ENCODE results near the gene AHNAK2.

The AHNAK2 gene

DNA sequence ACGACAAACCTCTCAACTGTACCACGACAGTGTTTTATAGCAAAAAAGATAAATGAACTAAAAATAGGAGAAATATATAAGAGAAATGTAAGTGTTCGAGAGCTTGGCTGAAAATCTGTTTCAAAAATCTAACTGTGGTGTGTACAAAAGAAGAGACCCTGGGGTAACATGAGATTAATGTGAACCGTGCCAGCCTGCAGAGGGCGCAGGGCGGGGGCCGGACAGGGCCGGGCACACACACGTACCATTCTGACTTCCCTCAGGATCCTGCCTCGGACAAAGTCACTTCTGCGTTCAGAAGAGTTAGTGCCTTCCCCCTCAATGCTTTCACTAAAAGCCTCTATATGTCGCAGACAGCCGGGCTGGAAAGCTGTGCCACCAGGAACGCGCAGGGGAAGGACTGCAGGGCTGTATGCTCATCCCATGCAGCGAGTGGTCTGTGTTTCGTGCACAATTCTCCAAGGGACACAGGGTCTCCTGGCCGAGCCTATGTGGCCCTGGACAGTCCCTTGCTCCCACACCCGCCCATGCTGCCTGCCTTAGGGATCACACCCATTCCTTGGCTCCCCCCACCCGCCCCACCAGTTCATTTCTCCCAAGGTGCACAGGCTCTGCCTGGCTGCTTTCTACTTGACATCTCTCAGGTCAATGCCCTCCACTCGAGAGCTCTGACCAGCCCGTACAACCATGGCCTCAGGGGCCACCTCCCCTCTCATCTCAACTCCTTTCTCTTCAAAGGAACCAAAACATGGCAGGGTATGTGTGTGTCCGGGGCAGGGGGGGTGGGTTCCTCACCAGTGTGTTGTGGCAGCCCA lies 34.2 kb upstream of the AHNAK2 start:
- no peak for DNase-seq (ENCODE audit: low read depth in 2 of 2)

DNA sequence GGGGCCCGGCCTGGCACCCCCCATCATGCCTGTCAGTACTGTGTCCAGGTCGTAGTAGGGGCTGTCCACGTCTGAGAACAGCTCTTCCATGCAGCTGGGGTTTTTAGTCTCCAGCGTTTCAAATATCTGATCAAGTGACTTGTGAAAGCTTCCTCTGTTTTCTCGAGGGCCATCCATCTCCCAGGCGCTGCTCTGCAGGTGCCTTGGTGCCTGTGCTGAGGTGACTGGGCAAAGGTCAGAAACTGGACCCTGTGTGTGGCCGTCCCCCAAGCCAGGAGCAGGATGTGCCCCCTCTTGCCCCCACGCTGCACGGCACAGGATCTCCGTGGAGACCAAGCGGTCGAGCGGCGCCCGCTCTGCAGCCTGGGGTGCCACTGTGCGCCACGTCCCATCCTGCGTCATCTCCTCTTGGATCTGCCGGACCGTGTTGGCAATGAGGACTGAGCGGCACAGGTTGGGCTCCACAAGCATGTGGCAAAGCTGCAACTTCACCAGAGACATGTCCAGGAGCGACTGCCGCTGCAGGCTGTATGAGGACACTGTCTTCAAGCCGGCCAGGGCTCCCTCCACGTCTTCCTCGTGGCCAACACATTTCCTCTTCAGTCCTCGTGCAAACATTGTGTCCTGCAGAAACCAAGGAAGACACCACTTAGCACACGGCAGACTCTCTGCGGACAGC lies 33.3 kb upstream of the AHNAK2 start:
- no peak for DNase-seq (ENCODE audit: low read depth in 2 of 2)

- no peak for DNase-seq (ENCODE audit: low read depth in 2 of 2)
Observed at GRCh38 chr14:105010891-105011291, 32.7 kb upstream of the AHNAK2 start.

DNA sequence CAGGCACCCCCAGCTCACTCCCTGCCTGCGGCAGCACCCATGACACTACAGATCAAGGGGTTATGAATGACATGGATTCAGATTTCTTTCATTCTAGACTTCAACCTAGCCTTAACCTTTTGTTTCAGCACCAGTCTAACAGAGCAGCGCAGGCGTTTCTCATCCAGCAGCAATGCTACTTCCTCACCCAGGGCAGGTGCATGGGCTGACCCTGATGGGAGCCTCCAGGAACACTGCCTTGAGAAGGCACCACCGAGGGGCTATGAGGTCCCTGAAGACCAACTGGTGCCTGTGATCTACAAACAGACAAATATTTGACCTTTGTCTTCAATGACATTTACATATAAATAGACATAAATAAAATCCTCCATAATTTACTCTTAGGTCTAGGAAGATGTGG lies 31.9 kb upstream of the AHNAK2 start:
- no peak for DNase-seq (ENCODE audit: low read depth in 2 of 2)

- no peak for DNase-seq (ENCODE audit: low read depth in 2 of 2)
Observed at GRCh38 chr14:105007593-105008264, 29.6 kb upstream of the AHNAK2 start.

DNA sequence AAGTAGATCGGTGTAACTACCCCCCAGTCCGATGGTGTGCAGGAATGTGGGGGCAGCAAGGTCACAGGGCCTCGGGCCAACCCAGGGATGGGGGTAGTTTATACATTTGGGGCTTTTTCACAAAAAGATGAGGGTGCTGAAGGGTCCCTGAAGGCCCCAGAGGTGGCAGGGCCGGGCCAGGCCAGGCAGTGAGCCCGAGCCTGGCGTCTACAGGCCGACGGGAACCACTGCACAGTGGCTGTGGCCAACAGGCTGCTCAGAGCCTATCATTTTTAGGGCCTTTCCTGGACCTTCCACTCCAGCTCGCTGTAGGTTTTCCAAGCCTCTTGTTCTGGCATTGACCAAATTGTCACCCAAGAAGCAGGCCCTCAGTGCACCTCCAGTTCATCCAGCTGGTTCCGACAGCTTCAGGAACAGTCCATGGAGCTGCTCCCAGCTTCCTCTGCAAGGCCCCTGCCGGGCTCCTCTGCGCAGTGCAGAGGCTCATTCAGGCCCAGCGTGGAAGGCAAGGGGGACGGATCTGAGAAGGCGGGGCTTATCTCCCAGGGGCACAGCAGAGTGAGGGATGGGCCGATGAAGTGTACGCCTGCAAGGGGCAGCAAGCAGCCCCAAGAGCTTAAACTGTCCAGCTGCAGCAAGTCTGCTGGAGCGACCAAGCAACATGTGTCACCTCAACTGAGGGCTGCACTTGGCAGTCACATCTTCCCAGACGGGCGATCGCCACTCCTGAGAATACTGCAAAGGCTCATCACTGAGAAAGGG lies 28.8 kb upstream of the AHNAK2 start:
- no peak for DNase-seq (ENCODE audit: low read depth in 2 of 2)

DNA sequence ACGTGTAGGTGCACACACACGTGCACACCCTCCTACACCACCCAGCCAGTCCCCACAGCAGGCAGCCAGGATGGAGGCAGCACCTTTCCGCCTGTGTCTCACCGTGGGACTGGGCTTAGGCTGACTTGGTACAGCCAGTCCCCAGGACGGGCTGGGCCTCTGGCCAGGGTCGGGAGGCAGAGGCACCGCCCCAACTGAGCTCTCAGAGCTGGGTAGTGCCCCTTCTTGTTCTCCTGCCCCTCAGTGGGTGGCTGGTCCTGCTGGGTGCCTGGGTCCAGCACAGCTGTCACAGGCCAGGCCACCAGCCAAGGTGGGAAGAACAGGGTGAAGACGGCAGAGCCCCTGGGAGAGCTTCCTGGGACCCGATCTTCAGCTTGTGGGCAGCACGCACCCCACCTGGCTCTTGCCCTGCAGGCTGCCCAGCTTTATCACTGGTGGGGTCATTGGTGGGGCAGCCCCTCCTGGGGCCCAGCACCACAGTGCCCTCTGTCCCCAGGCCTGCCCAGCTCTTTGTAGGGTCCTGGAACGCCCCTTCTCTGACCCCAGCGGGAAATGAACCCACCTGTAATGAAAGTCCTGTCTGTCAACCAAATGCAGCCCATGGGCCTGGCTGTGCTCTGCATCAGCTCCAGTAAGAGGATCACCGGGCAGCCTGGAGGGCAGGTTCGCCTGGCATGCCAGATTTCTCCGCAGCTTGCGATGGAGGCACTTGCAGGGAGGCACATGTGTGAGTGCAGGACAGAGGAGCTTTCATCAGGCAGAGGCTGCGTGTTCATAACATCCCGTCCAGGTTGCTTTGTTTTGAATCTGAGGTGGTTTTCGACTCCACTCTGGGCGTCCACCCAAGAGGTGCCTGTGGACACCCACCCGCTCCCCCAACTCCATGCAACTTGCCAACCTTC lies 28.0 kb upstream of the AHNAK2 start:
- DNase-seq (ENCODE audit: low read depth in 2 of 2), result no peak

DNA sequence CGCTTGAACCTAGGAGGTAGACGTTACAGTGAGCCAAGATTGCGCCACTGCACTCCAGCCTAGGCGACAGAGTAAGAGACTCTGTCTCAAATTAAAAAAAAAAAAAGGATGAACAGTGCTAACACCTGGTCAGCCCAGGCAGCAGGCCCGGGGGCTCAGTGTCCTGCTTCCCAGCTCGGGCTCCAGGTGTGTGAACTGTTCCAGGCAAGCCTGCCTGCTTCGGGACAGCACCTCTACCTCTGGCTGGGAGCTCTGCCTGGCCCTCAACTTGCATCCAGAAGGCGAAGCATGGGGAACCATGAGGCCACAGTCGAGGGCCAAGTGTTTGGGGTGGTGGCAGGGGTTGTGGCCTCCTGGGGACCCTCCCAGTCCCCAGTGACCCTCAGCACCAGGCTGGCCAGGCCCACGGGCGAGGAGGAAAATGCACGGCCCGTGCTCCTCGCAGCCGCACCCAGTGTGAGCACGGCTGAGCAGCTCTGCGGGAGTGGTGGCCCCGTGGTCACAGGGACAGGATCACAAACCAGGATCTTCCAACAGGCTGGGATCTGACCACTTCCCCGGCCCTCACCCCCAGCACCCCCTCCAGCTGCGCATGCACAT lies 27.3 kb upstream of the AHNAK2 start:
- DNase-seq (ENCODE audit: low read depth in 2 of 2), result no peak

DNA sequence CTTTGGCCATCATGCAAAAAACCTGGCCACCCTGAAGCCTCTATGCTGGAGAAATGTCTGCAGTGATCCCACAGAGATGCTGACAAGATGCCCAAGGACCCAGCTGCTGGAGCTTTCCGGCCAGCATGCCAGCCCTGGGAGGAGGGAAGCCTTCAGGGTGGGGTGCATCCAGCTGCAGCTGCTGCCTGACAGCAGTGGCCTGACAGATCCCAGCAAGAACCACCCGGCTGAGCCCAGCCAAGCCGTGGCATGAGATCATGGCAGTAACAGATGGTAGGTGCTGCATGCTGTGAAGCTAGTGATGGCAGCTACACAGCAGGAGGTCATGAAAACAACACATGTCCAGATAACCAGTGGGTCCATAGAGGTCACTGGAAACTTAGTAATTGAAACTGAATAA lies 21.2 kb upstream of the AHNAK2 start:
- no peak for DNase-seq (ENCODE audit: low read depth in 2 of 2)

DNA sequence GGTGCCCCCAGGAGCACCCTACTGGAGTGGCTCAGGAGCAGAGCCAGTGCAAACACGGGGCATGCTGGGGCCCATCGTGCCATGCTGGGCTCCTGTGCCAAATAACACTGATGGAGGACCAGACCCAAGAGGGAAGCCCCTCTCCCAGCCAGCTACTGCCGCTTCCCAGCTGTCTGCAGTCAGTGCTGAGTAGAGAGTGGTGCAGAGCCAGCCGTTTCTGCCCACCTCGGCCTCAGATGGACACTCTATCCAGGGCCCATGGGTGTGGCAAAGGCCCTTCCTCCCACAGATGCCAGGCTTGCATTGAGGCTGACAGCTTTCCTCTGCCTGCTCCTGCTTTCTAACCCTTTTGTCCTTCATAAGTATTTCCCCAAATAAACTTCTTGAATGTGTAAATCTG lies 20.6 kb upstream of the AHNAK2 start:
- no peak for DNase-seq (ENCODE audit: low read depth in 2 of 2)

DNA sequence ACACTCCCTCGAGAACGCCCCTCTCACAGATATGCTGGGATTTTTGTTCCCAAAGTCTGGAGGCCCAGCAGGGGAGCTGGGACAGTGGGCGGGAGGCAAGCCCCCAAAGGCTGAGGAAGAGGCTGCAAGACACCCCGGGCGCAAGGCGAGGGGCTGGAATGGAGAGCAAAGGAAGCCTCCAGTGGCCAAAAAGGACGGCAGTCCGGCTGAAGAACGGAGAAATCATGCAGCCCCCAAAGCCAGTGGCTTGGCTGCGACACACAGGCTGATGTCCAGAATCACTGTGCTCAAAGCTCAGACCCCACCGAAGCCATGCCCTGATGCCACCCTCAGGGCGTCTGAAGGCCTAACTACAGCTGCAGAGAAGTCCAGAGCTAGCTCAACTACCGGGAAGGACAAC lies 18.3 kb upstream of the AHNAK2 start:
- no peak for DNase-seq (ENCODE audit: low read depth in 2 of 2)

DNA sequence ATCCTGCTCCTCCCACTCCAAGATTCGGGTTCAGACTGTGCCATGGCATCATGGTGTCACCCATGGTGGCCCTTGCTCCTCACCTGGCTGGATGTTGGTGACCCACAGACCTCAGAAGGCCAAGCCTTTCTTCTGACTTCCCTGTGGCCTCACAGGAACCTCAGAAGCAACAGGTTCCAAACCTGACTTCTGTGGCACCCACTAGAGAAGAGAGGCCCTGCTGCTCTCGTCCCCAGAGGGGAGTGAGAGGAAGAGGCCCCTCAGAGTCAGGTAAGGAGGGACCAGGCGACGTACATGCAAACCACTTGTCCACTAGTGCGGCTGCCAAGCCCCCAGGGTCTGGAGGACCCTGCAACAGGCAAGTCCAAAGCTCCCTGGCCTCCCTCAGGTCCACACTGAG lies 17.9 kb upstream of the AHNAK2 start:
- DNase-seq (ENCODE audit: low read depth in 2 of 2), result no peak

- no peak for DNase-seq (ENCODE audit: low read depth in 2 of 2)
Observed at GRCh38 chr14:104994978-104995377, 16.8 kb upstream of the AHNAK2 start.

DNA sequence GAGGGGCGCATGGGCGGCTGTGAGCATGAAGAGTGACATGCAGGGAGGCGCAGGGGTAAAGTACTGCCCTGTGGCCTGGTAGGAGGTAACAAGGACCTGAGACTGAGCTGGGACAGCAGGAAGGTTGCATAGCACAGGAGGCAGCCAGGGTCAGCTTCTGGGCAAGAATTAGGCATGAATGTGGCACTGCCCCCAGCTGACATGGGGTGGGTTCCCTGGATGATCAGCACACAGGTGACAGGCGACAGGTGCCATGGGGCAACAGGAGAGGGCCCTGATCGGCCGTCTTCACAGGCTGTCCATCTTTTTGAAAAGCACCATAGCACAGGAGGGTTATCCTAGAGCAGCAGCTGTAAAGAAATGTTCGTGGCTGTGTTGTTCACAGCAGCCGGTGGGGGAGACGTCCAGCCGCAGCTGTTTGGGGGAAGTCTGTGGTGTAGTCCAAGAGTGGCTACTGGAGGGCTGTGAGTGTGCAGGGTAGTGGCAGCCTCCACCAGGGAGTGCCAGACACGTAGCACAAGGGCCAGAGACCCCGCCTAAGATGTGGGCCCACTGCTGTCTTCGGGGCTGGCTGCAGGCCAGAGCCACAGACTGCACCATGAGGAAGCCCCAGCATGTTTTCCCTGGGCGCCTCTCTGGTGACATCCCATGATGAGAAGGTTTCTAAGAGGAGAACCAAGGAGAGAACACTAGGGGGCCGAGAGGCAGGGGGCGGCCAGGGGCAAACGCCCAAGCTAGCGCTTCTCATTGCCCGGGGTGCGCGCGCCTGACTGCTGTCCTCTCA lies 15.8 kb upstream of the AHNAK2 start:
- no peak for DNase-seq (ENCODE audit: low read depth in 2 of 2)

- DNase-seq (ENCODE audit: low read depth in 2 of 2), result no peak
Observed at GRCh38 chr14:104993306-104993705, 15.1 kb upstream of the AHNAK2 start.

DNA sequence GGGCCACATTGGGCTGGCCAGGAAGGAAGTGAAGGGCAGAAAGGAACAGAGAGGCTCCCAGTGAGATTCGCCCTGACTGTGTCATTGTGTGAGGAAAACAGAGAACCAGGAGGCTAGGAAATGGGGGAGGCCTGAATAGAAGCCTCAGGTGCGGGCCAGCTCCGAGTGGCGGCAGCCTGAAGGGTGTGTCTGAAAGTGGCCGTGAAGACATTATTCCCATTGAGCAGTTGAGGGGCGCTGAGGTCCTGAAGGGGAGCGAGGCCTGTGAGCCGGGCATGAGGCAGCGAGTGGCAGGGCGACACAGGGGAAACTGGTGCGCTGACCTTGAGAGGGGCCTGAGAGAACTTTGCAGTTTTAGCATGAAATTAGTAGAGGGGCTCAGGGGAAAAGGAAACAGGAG lies 14.3 kb upstream of the AHNAK2 start:
- DNase-seq (ENCODE audit: low read depth in 2 of 2), result no peak

DNA sequence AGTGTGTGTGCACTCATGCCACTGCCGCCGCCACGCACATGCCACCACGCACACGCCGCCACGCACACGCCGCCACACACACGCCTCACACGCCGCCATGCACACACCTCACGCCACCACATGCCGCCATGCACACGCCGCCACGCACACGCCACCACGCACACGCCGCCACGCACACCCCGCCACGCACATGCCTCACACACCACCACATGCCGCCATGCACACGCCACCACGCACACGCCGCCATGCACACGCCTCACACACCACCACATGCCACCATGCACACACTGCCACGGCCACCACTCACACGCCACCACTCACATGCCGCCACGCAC lies 13.7 kb upstream of the AHNAK2 start:
- DNase-seq (ENCODE audit: low read depth in 2 of 2), result no peak

- no peak for DNase-seq (ENCODE audit: low read depth in 2 of 2)
Observed at GRCh38 chr14:104989951-104990303, 11.8 kb upstream of the AHNAK2 start.

DNA sequence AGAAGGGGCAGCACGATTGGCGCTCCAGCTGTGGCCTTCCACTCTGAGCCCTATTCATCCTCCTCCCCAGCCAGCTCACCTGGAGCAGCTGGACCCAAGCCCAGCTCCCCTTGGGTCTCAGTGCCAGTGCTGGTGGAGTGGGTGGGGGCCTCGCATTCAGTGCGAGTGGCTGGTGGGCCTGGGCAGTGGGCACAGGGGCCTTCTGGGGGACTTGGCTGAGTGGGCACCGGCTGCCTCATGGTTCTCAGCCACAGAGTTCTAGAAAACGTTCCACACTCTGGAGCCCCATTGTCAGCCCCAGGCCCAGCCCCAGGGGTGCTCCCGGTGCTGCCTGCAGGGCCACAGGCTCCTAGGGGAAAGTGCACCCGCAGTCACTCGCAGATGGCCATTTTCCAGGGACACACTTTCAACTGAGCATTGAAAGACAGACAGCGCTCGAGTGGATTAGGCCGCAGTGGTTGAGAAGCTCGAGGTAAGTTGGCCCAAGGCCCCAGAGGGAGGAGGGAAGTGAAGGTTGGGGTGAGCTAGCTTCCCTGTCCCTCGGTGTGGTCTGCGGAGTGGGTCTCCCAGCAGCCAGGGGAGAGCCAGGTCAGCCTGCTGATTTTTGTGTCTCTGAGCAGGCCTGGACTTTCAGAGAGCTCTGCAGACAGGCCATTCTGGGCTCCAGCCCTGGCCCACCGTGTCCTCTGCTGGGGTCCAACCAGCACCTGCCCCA lies 11.2 kb upstream of the AHNAK2 start:
- DNase-seq (ENCODE audit: low read depth in 2 of 2), result no peak

Data from stimulated activated CD8-positive, alpha-beta memory T cell treated with anti-CD3 and anti-CD28 coated beads, Interleukin-7, amount 100 ng/mL, for 4 hours (primary cell).